ENCODE results near the gene MRPL37.

- no peak for TF ChIP-seq CTCF (optimal IDR thresholded peaks at IDR 0.05 in 1 of 3, IDR thresholded peaks at IDR 0.05 in 1 of 3, conservative IDR thresholded peaks at IDR 0.05 in 1 of 3; ENCODE audit: extremely low read depth in 1 of 3, insufficient read depth in 2 of 3, low read length in 3 of 3)
- TF ChIP-seq EZH2 (IDR thresholded peaks at IDR 0.05; ENCODE audit: low read length) = no peak
Observed at GRCh38 chr1:54225378-54225777, 25.4 kb downstream of the MRPL37 start.

Measured in keratinocyte (primary cell).